NAMALWA (cell line): ENCODE measurements around the gene LITAF.
"Not testable (repeated sequence)": the region's sequence is repeated elsewhere in the genome, so short reads cannot be mapped to it uniquely, and the experiment has no call there.

Source experiments
- DNase-seq: peaks from one replicate; pipeline ENCODE4 v3.0.0-alpha.2; 2015; ENCODE audit warnings: low spot score

Gene LITAF

GRCh38 chr16:11572301-11572995, 14.3 kb downstream of the LITAF start:
- DNase-seq, result no peak

GRCh38 chr16:11571549-11571948, 15.2 kb downstream of the LITAF start:
- no peak for DNase-seq

- no peak for DNase-seq
Observed at GRCh38 chr16:11570806-11571205, 15.9 kb downstream of the LITAF start.

GRCh38 chr16:11570258-11570657, 16.5 kb downstream of the LITAF start:
- no peak for DNase-seq

GRCh38 chr16:11566398-11566797, 20.3 kb downstream of the LITAF start:
- DNase-seq, result no peak

- DNase-seq, result no peak
Observed at GRCh38 chr16:11565665-11566064, 21.1 kb downstream of the LITAF start.

- no peak for DNase-seq
Observed at GRCh38 chr16:11564046-11564926, 22.4 kb downstream of the LITAF start.

GRCh38 chr16:11563493-11564040, 23.2 kb downstream of the LITAF start:
- DNase-seq, result no peak

- DNase-seq, result no peak
Observed at GRCh38 chr16:11562941-11563340, 23.8 kb downstream of the LITAF start.

- no peak for DNase-seq
Observed at GRCh38 chr16:11562411-11562810, 24.3 kb downstream of the LITAF start.

GRCh38 chr16:11561856-11562255, 24.9 kb downstream of the LITAF start:
- DNase-seq, result no peak

GRCh38 chr16:11561454-11561805, 25.3 kb downstream of the LITAF start:
- no peak for DNase-seq

- DNase-seq, result no peak
Observed at GRCh38 chr16:11560701-11561453, 25.8 kb downstream of the LITAF start.

GRCh38 chr16:11558308-11558823, 28.4 kb downstream of the LITAF start:
- not testable (repeated sequence) for DNase-seq

GRCh38 chr16:11557801-11558200, 28.9 kb downstream of the LITAF start:
- no peak for DNase-seq

- no peak for DNase-seq
Observed at GRCh38 chr16:11556945-11557720, 29.6 kb downstream of the LITAF start.

- DNase-seq, result no peak
Observed at GRCh38 chr16:11556214-11556819, 30.4 kb downstream of the LITAF start.

- DNase-seq, result no peak
Observed at GRCh38 chr16:11554053-11554452, 32.7 kb downstream of the LITAF start.

GRCh38 chr16:11553371-11553770, 33.3 kb downstream of the LITAF start:
- DNase-seq, result no peak

- no peak for DNase-seq
Observed at GRCh38 chr16:11552440-11552839, 34.3 kb downstream of the LITAF start.

- DNase-seq, result no peak
Observed at GRCh38 chr16:11551842-11552241, 34.9 kb downstream of the LITAF start.
